ENCODE measurements around the gene ZNF662. TPM values are rescaled to one million over a fixed set of nuclear protein-coding genes. Genes with fewer than 3 reads are reported as not detected.

ZNF662 gene
- total and polyA plus RNA-seq, 2 of the 13 experiments (the other 11 are each of a cell fraction or from before 2014, with no cell fraction given), result not detected

GRCh38 chr3:42880601-42881451, 25.1 kb upstream of the ZNF662 start (continued):
- TF ChIP-seq ZNF18 (CRISPR knock-in tag; IDR thresholded peaks at IDR 0.05; ENCODE audit: insufficient replicate concordance) (peak; percentile 29), YEATS4 (CRISPR knock-in tag; IDR thresholded peaks at IDR 0.05; ENCODE audit: borderline replicate concordance) (peak; percentile 66; the same call in 1 of the 2 replicates), ZNF687 (CRISPR knock-in tag; IDR thresholded peaks at IDR 0.05) (peak; percentile 96), ZBTB33 (CRISPR knock-in tag; IDR thresholded peaks at IDR 0.05) (no peak), LRRFIP1 (CRISPR knock-in tag; conservative IDR thresholded peaks at IDR 0.05) (no peak), ZNF276 (CRISPR knock-in tag; IDR thresholded peaks at IDR 0.05; ENCODE audit: low read depth) (no peak), RBM22 (optimal IDR thresholded peaks at IDR 0.05; ENCODE audit: low read length) (no peak), CSRNP1 (CRISPR knock-in tag; IDR thresholded peaks at IDR 0.05) (peak; percentile 78; the same call in 1 of the 2 replicates)
